ENCODE results near the gene ASNSD1. TPM values are rescaled to one million over a fixed set of nuclear protein-coding genes. Genes with fewer than 3 reads are reported as not detected.

Gene ASNSD1
- total RNA-seq, result 72.4 TPM in 2 replicates

DNA sequence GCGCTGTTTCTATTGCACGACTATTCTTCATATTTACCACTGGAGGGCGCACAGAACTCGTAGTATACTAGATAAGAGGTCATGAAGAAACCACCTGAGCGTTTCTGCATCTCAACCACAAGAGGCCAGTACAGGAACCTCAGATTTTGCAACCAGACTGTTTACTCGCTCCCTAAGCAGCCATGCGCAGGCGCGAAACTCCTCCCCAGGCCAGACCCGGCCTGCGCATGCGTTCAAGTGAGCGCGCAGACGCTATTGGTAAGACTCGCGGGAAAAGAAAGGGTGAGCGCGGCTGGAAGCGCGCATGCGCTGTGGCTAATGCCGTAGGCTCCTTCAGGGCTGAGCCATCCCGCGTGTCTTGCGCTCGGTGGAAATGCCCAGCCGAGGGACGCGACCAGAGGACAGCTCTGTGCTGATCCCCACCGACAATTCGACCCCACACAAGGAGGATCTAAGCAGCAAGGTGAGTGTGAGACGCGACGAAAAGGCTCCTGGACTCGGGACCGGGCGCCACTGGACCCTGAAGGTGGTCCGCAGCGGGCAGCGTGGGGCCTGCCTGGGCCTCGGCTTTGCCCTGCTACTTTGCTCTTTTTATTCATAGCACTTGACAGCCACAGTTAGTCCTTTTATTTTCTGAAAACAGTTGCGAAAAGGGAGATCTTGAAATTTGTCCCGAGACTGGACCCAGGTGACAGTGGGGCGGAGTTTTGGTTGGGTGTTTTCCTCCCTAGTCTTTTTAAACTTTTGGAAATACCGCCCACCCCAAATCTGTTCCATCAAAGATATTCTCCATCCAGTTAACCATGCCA is at the start of gene ASNSD1:
ASNSD1 (plus strand) TSS at position 312 of the 809 bp plus-strand sequence. CDS start 4,674 bp downstream, outside the sequence.

DNA sequence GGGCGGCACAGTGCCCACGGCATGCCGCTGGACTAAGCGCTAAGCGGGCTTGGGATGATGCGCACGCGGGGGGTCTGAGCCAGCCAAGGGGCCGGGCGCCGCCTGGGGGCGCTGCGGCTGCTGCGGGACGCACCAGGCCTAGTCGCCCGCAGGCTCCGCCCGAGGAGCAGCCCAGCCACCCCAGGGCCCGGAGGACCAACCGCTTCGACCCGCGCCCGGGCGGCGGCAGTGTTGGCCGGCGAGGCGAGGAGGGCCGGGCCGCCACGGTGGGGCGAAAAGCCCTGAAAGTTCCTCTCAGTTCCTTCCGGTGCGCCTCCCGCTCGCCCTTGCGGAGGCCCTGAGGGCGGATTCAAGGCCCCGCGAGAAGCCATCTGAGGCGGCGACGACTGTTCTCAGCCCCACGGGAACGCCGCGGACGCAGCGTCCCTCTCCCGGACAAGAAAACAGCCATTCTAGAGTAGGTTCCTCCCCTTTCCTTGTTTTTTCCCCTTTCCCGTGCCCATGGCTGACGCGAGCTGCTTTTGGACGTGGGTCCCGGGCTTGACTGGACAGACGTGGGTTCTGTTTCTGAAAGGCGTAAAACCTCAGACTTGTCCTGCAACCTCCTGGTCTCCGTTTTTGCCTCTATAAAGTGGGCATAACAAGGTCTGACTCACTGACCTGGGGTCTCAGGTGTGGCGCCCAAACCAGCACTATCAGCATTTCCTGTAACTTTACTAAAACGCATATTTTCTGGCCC is 13.3 kb downstream of the ASNSD1 start, which contains the start of gene ANKAR:
ANKAR (plus strand) TSS at position 297 of the 739 bp plus-strand sequence. CDS start 1,821 bp downstream, outside the sequence.

Other genes starting within 250 kb of the ASNSD1 start
- gene WDR75, start 220.0 kb upstream of the ASNSD1 start, total RNA-seq, result 43.9 and 44.6 TPM in 2 replicates
- gene SLC40A1, start 80.7 kb upstream of the ASNSD1 start, total RNA-seq, result 21.6 and 25.7 TPM in 2 replicates
- gene ANKAR, start 13.2 kb downstream of the ASNSD1 start, total RNA-seq, result 18.7 and 26.8 TPM in 2 replicates
- 7.8 TPM in 2 replicates for gene OSGEPL1, start 101.3 kb downstream of the ASNSD1 start, total RNA-seq
- 60.8 and 62.0 TPM in 2 replicates for gene ORMDL1, start 122.9 kb downstream of the ASNSD1 start, total RNA-seq
- 23.9 and 31.3 TPM in 2 replicates for gene PMS1, start 123.0 kb downstream of the ASNSD1 start, total RNA-seq